CD4-positive, alpha-beta T cell treated with Interleukin-10 for 1 hour (primary cell): ENCODE data around the gene BCL6.

Experiments used
- DNase-seq: peaks from one replicate; pipeline ENCODE4 v3.0.0-alpha.2; 2020

Gene BCL6

GRCh38 chr3:187745201-187746058 is at the start of gene BCL6:
TSS of gene BCL6 (minus strand) at chr3:187745468. CDS start at chr3:187733693, 11,775 bp downstream.
- peak; percentile 97 for DNase-seq

GRCh38 chr3:187794731-187795130 is 49.5 kb upstream of the BCL6 start:
- DNase-seq, result no peak

- no peak for DNase-seq
These were observed 48.4 kb upstream of the BCL6 start for GRCh38 chr3:187793618-187794017.

- no peak for DNase-seq
These were observed 47.3 kb upstream of the BCL6 start for GRCh38 chr3:187792521-187792920.

- DNase-seq, result no peak
These were observed 44.6 kb upstream of the BCL6 start for GRCh38 chr3:187789872-187790271.

- DNase-seq, result no peak
These were observed 44.0 kb upstream of the BCL6 start for GRCh38 chr3:187788984-187789857.

GRCh38 chr3:187783098-187783497 is 37.8 kb upstream of the BCL6 start:
- no peak for DNase-seq

GRCh38 chr3:187782006-187782405 is 36.7 kb upstream of the BCL6 start:
- no peak for DNase-seq

- no peak for DNase-seq
These were observed 35.7 kb upstream of the BCL6 start for GRCh38 chr3:187781001-187781400.

GRCh38 chr3:187778726-187779125 is 33.5 kb upstream of the BCL6 start:
- no peak for DNase-seq

GRCh38 chr3:187777331-187777941 is 32.2 kb upstream of the BCL6 start:
- DNase-seq, result peak; percentile 64

GRCh38 chr3:187775549-187775948 is 30.3 kb upstream of the BCL6 start:
- no peak for DNase-seq

- DNase-seq, result no peak
These were observed 29.0 kb upstream of the BCL6 start for GRCh38 chr3:187774185-187774789.

GRCh38 chr3:187773233-187774184 is 28.2 kb upstream of the BCL6 start:
- no peak for DNase-seq

- peak; percentile 66 for DNase-seq
These were observed 25.0 kb upstream of the BCL6 start for GRCh38 chr3:187770224-187770623.

- no peak for DNase-seq
These were observed 24.5 kb upstream of the BCL6 start for GRCh38 chr3:187769771-187770170.

- no peak for DNase-seq
These were observed 22.2 kb upstream of the BCL6 start for GRCh38 chr3:187767266-187768012.

- DNase-seq, result no peak
These were observed 20.1 kb upstream of the BCL6 start for GRCh38 chr3:187765342-187765741.

GRCh38 chr3:187763850-187764648 is 18.8 kb upstream of the BCL6 start:
- DNase-seq, result no peak

- DNase-seq, result no peak
These were observed 17.5 kb upstream of the BCL6 start for GRCh38 chr3:187762792-187763191.
